Stimulated activated CD4-positive, alpha-beta T cell treated with anti-CD3 and anti-CD28 coated beads, Interleukin-1b, Interleukin-23, amount 100 ng/mL, for 1 hour (primary cell): ENCODE data around the gene SLX9.

Experiments used
- DNase-seq, 2 donors: peaks; one replicate each; pipeline ENCODE4 v3.0.0-alpha.2; 2020; ENCODE audit warnings: low read depth in 2 of 2

The SLX9 gene

GRCh38 chr21:44989943-44990780 lies 50.3 kb downstream of the SLX9 start:
- no peak for DNase-seq

GRCh38 chr21:44990921-44991320 lies 51.1 kb downstream of the SLX9 start:
- DNase-seq: no peak

DNA sequence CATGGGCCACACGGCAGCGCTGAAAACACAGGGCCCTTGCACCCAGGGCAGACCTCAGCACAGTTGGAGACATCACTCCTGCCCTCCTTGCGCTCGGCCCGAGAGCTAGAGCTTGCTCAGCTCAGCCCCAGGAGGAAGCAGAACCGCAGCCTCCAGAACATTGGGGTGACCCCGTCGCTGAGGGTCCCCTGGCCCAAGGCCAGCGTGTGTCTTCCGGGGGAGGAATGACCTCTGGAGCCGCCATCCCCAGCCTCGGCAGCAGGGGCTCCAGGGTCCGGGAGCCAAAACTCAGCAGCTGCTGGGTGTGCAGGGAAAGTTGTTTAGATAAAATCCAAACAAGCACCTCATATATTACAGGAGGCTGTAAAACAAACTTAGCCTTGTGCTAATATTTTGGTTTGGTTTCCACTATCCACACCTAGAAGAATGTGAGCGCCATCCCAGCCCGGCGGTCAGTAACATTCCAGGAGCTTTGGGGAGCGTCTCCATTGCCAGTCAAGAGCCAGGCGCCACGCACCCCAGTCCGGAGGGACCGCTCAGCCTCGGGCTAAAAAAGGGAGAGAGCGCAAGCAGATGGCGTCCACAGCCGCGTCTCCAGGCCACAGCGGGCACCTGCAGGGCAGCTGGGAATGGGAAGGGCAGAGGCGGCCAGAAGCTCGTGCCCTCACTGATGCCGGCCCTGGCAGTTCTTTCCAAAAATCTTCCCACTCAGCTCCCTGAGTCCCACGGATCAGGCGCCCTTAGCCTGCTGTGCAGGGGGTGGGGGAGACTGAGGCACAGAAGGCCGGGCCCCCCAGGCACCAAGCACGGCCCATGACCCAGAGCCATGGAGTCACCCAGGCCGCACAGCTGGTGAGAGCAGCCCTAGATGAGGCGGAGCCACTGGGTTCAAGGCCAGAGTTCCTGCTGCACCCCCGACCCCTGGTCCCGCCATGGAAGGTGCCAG lies 52.0 kb downstream of the SLX9 start:
- DNase-seq: no peak

- DNase-seq: no peak
Observed at GRCh38 chr21:44992608-44993031, 52.8 kb downstream of the SLX9 start.

GRCh38 chr21:44993321-44994046 lies 53.7 kb downstream of the SLX9 start:
- no peak for DNase-seq

GRCh38 chr21:44994047-44994694 lies 54.3 kb downstream of the SLX9 start:
- DNase-seq: no peak

DNA sequence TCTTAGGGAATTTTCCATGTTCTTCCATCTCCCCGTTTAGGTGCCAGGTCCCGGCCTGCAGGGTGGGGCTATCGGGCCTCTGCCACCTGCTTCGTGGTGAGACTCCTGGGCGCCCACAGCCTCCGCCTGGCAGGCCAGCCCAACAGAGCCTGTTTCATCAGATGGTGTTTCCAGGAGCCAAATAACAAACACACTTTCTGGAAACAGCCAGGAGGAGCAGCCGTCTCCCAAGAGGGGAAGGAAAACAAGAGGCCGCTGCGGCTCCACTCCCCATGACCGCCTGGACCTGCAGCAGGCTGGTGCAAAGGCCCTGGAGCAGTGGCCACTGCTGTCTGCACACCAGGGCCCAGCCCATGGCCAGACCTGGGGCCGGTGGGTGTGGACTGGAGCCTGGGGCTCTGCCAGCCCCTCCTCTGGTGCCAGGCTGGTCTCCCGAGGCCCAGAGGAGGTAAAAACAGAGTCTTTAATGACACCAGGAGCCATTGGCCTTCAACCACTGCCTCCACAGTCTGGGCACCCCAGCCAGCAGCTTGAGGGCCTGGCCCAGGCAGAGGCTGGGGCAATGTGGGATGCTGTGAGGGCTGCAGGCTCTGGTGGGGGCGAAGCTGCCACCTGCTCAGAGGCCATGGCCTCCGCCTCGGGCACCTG lies 55.0 kb downstream of the SLX9 start:
- DNase-seq: no peak

DNA sequence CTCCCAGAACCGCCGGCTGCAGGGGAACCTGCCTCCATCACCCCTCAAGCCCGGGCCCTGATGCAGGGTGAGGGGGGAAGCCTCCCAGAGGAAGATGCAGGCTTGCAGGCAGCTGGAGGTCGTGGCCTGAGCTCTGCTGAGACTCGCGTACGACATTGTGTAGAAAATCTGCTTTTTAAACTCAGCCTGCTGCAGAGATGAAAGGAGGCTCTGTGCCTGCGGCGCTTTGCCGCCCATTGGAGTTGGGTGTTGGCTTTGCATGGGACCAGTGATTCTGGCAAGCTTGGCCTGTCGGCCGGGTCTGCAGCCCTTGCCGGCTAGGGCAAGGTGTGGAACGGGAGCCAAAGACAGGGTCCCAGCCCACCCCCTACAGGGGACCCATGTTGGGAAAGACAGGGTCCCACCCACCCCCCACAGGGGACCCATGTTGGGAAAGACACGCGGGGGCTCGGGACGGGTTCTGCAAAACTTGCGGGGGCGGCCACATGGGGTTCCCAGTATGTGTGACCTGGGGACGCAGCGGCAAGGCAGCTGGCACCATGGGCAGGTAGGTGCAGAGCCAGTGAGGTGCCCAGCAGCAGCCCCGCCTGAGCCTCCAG lies 55.6 kb downstream of the SLX9 start:
- no peak for DNase-seq

- DNase-seq: no peak
Observed at GRCh38 chr21:44996096-44996495, 56.3 kb downstream of the SLX9 start.

GRCh38 chr21:44996501-44996921 lies 56.7 kb downstream of the SLX9 start:
- DNase-seq: no peak

- no peak for DNase-seq
Observed at GRCh38 chr21:44996983-44997936, 57.4 kb downstream of the SLX9 start.

DNA sequence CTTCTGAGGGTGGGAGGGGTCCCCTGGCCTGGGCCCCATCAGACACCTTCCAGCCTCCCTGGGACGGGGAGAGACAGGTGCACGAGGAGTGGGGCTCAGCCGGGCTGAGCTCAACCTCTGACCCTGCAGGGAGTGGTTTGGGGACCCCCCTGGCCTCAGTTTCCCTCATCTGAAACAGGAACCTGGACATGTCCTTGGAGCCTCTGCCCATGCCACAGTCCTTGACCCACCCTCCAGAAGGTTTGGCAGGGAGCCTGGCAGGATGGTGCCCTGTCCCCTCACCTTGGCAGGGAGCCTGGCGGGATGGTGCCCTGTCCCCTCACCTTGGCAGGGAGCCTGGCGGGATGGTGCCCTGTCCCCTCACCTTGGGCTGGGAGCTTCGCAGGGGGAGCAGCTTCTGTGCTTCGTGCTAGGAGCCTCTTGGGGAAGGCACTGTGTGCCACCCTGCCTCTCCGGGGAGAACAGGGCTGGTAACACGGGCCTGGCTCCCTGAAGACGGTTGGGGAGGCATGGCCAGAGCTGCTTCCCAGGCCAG lies 58.3 kb downstream of the SLX9 start:
- no peak for DNase-seq

DNA sequence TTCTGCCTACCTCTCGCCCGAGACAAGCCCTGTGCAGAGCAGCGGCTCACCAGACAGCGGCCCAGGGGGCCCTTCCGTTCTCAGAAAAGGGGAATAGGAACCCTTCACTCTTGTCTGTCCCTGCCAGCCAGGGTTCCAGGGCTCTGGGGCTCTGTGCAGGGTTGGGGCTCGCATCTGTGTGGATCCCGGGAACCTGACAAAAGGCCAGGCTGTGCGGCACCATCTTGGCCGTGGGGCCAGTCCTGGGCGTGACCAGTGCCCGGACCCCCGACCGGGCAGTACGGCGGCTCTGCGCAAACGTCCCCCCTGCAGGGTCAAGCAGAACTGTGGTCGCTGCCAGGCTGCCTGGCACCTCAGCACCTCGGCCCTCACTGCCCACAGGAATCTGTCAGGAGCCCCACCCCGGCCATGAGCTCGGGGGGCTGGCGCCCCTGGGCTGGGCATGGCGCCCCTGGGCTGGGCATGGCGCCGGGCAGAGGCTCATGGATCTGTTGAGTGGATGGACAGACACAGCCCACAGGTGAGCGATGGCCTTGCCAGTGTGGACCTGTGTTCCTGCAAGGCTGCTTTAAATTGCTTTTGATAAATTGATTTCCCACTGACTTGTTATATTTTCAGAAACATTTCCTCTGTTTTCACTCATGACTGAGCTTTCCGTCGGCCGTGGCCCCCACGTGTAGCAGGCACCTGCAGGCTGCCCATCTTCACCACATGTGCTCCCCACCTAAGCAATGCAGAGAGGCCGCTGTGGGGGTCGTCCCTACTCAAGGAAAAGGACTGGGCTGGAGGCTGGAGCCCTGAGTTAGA lies 59.0 kb downstream of the SLX9 start:
- no peak for DNase-seq

DNA sequence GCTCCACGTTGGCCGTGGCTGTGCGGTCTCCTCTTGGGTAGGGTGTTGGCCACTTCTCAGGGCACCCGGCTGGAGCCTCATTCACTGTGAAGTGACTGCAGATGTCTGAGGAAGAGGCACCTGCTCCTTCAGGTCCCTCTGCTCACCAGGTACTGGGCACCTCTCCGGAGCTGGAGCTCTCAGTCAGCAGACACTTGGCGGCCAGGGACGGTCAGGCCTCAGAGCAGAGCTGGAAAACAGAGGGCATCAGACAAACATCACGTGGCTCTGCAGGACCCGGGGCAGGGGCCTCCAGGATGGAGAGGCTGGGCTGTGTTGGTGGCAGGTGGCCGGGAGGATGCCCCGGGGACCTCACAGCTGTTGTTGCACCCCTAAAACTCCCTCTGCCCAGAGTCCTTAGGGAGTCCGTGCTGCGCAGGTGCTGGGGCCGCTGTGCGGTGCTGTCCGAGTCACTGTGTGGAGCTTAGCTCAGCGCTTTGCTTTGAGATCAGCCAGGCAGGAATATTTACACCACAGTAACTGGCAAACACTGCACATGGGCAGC lies 59.7 kb downstream of the SLX9 start:
- DNase-seq: no peak

- no peak for DNase-seq
Observed at GRCh38 chr21:44999972-45000636, 60.3 kb downstream of the SLX9 start.

GRCh38 chr21:45000637-45001133 lies 60.9 kb downstream of the SLX9 start:
- DNase-seq: no peak
